ENCODE measurements around the gene MTCH2.

DNA sequence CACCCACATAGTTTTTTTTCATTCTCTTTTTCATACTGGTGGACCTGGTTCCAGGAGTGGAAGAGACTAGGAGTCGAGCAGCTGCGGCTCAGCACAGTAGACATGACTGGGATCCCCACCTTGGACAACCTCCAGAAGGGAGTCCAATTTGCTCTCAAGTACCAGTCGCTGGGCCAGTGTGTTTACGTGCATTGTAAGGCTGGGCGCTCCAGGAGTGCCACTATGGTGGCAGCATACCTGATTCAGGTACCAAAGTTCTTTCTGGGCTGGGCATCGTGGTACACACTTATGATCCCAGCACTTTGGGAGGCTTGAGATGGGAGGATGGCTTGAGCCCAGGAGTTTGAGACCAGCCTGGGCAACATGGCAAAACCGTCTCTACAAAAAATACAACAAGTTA is 72.7 kb downstream of the MTCH2 start:
- TF ChIP-seq, protein P1, sequence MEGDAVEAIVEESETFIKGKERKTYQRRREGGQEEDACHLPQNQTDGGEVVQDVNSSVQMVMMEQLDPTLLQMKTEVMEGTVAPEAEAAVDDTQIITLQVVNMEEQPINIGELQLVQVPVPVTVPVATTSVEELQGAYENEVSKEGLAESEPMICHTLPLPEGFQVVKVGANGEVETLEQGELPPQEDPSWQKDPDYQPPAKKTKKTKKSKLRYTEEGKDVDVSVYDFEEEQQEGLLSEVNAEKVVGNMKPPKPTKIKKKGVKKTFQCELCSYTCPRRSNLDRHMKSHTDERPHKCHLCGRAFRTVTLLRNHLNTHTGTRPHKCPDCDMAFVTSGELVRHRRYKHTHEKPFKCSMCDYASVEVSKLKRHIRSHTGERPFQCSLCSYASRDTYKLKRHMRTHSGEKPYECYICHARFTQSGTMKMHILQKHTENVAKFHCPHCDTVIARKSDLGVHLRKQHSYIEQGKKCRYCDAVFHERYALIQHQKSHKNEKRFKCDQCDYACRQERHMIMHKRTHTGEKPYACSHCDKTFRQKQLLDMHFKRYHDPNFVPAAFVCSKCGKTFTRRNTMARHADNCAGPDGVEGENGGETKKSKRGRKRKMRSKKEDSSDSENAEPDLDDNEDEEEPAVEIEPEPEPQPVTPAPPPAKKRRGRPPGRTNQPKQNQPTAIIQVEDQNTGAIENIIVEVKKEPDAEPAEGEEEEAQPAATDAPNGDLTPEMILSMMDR (IDR thresholded peaks at IDR 0.05; ENCODE audit: poor library complexity, severe bottlenecking) = no peak
- no peak for TF ChIP-seq EZH2 (IDR thresholded peaks at IDR 0.05; ENCODE audit: borderline replicate concordance, insufficient read depth, low read length, poor library complexity, severe bottlenecking)
- no peak for TF ChIP-seq SMC3 (conservative IDR thresholded peaks at IDR 0.05; ENCODE audit: poor library complexity)
- TF ChIP-seq, protein P2, sequence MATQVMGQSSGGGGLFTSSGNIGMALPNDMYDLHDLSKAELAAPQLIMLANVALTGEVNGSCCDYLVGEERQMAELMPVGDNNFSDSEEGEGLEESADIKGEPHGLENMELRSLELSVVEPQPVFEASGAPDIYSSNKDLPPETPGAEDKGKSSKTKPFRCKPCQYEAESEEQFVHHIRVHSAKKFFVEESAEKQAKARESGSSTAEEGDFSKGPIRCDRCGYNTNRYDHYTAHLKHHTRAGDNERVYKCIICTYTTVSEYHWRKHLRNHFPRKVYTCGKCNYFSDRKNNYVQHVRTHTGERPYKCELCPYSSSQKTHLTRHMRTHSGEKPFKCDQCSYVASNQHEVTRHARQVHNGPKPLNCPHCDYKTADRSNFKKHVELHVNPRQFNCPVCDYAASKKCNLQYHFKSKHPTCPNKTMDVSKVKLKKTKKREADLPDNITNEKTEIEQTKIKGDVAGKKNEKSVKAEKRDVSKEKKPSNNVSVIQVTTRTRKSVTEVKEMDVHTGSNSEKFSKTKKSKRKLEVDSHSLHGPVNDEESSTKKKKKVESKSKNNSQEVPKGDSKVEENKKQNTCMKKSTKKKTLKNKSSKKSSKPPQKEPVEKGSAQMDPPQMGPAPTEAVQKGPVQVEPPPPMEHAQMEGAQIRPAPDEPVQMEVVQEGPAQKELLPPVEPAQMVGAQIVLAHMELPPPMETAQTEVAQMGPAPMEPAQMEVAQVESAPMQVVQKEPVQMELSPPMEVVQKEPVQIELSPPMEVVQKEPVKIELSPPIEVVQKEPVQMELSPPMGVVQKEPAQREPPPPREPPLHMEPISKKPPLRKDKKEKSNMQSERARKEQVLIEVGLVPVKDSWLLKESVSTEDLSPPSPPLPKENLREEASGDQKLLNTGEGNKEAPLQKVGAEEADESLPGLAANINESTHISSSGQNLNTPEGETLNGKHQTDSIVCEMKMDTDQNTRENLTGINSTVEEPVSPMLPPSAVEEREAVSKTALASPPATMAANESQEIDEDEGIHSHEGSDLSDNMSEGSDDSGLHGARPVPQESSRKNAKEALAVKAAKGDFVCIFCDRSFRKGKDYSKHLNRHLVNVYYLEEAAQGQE (IDR thresholded peaks at IDR 0.05; ENCODE audit: borderline replicate concordance) = no peak
- no peak for TF ChIP-seq EP300 (conservative IDR thresholded peaks at IDR 0.05; ENCODE audit: poor library complexity, severe bottlenecking)
- TF ChIP-seq POLR2AphosphoS5 (IDR thresholded peaks at IDR 0.05) = no peak
- no peak for TF ChIP-seq TAF1 (IDR thresholded peaks at IDR 0.05; ENCODE audit: low read depth)
- TF ChIP-seq RAD21 (conservative IDR thresholded peaks at IDR 0.05) = no peak
- no peak for TF ChIP-seq MXI1 (conservative IDR thresholded peaks at IDR 0.05; ENCODE audit: poor library complexity, severe bottlenecking)
